Left renal cortex interstitium (tissue), 4 donors: Measurements from ENCODE around the gene UGT1A7. TPM values are rescaled to one million over a fixed set of nuclear protein-coding genes. Genes with fewer than 3 reads are reported as not detected.
"Not testable (repeated sequence)": the region's sequence is repeated elsewhere in the genome, so short reads cannot be mapped to it uniquely, and the experiment has no call there.

Experiments used
- DNase-seq, 4 donors: peaks; one replicate each; pipeline ENCODE4 v3.0.0-alpha.2; 2013; ENCODE audit warnings: low read depth in 4 of 4, low spot score in 2 of 4, missing footprints in 1 of 4
- polyA plus RNA-seq, 4 donors: library from polyadenylated mRNA; unstranded; fragments of 120-200 nt; gene quantifications; one replicate each; pipeline ENCODE4 v1.2.1, GENCODE V29; 2013; ENCODE audit not compliant: insufficient read length in 4 of 4

The UGT1A7 gene
- not detected for polyA plus RNA-seq

DNA sequence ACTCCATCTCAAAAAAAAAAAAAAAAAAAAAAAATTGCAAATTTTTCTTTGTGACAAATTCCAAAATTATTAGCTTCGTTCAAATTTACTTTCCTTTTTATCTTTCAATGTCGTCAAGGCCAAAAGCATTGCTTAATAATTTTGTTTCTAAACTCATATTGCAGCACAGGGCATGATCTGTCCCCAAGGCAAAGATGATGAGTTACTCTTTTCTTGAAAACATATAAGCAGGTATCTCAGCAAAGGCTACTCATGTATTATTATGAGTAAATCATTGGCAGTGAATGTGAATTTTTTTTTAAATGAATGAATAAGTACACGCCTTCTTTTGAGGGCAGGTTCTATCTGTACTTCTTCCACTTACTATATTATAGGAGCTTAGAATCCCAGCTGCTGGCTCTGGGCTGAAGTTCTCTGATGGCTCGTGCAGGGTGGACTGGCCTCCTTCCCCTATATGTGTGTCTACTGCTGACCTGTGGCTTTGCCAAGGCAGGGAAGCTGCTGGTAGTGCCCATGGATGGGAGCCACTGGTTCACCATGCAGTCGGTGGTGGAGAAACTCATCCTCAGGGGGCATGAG is at the start of gene UGT1A7:
Gene UGT1A7 (plus strand): TSS at position 381 of the 579 bp plus-strand sequence. CDS start 37 bp downstream, at position 418.
- no peak for DNase-seq

DNA sequence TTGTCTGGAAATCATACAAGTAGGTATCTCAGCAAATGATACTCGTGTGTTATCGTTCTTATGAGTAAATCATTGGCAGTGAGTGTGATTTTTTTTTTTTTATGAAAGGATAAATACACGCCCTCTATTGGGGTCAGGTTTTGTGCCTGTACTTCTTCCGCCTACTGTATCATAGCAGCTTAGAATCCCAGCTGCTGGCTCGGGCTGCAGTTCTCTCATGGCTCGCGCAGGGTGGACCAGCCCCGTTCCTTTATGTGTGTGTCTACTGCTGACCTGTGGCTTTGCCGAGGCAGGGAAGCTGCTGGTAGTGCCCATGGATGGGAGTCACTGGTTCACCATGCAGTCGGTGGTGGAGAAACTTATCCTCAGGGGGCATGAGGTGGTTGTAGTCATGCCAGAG is 45.4 kb upstream of the UGT1A7 start, which contains the start of gene UGT1A10:
Gene UGT1A10 (plus strand): TSS at position 143 of the 400 bp plus-strand sequence. CDS start 75 bp downstream, at position 218.
- not testable (repeated sequence) for DNase-seq

- no peak for DNase-seq
Observed at GRCh38 chr2:233638836-233639235, 42.9 kb upstream of the UGT1A7 start.

DNA sequence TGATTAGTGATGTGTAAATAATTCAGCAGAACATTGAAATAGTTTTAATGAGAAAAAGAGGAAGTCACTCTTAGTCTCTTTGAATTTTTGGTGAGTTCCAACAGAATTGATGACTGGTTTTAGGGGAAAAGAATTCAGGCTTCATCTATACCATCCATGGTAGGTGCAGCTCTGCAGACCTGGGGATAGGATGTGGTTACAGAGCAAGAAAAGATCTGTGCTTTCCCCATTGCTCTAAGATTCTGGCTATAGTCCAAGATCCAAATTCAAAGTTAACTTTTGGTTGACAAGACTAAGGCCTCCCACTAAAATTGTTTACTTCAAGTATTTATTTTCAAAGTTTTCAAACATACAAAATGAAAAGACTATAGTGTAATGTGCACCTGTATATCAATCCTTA is 41.8 kb upstream of the UGT1A7 start:
- no peak for DNase-seq

- DNase-seq, result no peak
Observed at GRCh38 chr2:233643128-233643527, 38.6 kb upstream of the UGT1A7 start.

GRCh38 chr2:233646033-233646432 is 35.7 kb upstream of the UGT1A7 start:
- DNase-seq, result not testable (repeated sequence)

GRCh38 chr2:233650981-233651380 is 30.7 kb upstream of the UGT1A7 start:
- no peak for DNase-seq

DNA sequence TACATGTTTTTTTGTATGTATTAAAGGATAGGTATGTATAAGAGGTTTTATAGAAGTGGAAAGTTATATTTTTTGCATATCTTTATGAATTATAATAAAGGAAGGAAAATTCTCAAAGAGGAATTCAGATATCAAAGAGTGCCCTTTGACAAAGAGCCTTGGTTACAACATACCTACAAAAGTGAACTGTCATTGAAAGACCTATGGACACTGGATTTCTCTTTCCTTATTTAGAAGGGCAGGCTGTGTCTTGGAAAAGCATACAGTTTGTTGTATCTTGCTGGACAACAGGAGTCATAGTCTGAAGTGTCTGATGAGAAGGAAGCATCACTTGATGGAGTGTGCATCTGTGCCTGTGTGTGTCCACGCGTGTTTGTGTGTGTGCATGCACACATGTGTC is 30.3 kb upstream of the UGT1A7 start:
- DNase-seq, result no peak

DNA sequence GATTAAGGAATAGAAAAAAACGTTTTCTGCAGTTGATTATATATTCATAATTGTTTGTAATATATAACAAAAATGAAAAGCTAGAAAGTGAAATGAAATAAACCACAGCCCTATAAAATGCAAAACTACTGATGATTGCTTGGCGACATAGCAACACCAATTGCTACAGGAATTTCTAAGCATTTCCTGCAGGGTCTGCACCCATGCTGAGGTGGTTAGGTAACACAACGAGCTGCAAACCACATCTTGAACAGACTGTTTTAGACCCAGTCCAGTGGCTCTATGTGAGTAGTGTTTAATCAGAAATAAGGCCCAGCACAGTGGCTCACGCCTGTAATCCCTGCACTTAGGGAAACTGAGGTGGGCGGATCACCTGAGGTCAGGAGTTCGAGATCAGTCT is 27.2 kb upstream of the UGT1A7 start:
- DNase-seq, result no peak

DNA sequence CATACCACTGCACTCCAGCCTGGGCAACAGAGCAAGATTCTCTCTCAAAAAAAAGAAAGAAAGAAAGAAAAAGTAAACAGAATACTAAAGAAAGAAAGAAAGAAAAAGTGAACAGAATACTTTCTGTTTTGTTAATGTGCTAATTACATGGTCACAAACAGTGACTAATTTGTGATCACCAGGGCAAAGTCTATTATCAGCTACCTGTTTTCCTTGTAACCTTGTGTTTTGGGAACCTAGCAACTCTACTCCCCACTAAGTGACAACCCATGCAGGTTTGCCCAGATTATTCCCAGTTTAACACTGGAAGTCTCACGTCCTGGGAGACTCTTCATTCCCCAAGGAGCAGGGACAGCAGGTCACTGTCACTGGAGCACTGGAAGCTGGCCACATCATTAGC is 26.7 kb upstream of the UGT1A7 start:
- DNase-seq, result no peak

- DNase-seq, result not testable (repeated sequence)
Observed at GRCh38 chr2:233655943-233656342, 25.8 kb upstream of the UGT1A7 start.

- no peak for DNase-seq
Observed at GRCh38 chr2:233656443-233656842, 25.3 kb upstream of the UGT1A7 start.

DNA sequence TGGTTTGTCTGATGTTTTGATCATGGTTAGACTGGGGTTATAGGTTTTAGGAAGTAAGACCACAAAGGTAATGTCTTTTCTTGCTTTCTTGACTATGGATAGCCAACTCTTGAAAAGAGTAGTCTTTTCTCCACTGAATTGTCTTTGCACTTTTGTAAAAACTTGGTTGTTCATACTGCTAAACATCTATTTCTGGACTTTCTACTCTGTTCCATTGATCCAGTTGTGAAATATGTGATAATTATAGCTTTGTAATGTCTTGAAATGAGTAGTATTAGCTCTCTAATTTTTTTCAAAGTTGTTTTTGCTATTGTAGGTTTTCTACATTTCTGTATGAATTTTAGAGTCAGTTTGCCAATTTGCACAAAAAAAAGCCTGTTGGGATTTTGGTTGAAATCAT is 23.1 kb upstream of the UGT1A7 start:
- DNase-seq, result no peak

GRCh38 chr2:233663911-233664310 is 17.8 kb upstream of the UGT1A7 start:
- DNase-seq, result no peak

- DNase-seq, result no peak
Observed at GRCh38 chr2:233668605-233669260, 13.0 kb upstream of the UGT1A7 start.

GRCh38 chr2:233671290-233672161 is 10.2 kb upstream of the UGT1A7 start, which contains the start of gene UGT1A9:
UGT1A9 (plus strand) TSS chr2:233671898; CDS start chr2:233671935, 37 bp downstream.
- DNase-seq, result no peak

GRCh38 chr2:233672886-233673285 is 8.8 kb upstream of the UGT1A7 start:
- no peak for DNase-seq

DNA sequence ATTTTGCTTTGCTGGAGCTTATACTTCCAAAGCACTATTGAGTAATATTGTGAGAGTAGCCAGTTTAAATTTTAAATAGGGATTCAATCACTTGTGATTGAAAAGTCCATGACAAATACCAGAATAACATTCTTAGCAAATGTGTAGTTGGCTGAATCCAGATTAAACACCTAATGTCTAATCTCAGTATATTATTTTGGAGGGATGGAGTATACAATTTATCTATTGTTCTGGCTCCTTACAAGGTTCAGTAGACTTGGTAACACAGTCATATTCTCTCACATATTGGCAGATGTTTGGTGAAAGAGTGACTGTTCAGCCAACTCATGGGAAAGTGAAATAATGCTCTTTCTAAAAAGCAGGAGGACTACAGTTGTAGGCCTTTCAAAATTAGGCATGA is 7.8 kb upstream of the UGT1A7 start:
- DNase-seq, result no peak

DNA sequence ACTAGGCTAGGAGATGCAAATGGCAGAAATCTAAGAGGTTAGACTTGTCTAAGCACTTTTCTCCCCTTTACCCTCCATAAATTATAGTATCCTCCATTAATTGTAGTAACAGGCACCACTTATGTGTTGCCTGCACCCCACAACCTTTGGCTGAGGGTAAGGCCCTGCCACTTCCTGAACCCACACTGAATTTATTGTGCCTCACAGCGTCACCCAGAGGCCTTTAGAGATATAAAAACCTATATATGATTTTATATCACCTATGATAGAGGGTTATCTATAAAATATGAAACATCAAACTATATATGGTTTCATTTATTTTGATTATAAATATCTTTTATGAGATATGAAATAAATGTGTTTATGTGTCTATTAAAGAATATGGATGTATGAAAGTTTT is 7.4 kb upstream of the UGT1A7 start:
- no peak for DNase-seq

DNA sequence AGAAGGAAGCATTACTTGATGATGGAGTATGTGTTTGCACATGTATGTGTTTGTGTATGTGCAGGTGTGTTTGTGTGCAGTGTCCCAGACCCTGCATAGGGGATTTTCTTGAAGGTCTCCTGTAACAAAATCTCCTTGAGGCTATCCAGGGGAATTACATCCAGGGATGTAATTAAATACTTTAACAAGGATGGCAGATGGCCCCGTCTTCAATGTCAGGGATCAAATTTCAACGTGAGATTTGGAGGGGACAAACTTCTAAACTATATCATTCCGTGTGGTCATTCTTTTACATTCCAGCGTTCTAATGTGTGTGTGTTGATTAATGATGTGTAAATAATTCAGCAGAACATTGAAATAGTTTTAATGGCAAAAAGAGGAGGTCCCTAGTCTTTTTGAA is 6.7 kb upstream of the UGT1A7 start:
- no peak for DNase-seq

GRCh38 chr2:233676046-233676445 is 5.7 kb upstream of the UGT1A7 start:
- no peak for DNase-seq
